Tibial nerve (tissue), 4 donors: ENCODE data around the gene SLC45A3.

Source experiments
- CTCF ChIP-seq, 5 experiments: fragments of 200-600 bp in 3 of 5; fragments of 450-650 bp in 2 of 5; sonication (generic) in 3 of 5; IDR thresholded peaks; one replicate each; pipeline ENCODE4 v1.5.1; 2016 to 2019; ENCODE audit warnings: antibody characterized with exemption in 5 of 5, mild to moderate bottlenecking in 3 of 5, moderate library complexity in 2 of 5
- EP300 ChIP-seq, 2 donors: sonication (generic); formaldehyde crosslinking; IDR thresholded peaks; one replicate each; pipeline ENCODE4 v1.6.1; 2017; ENCODE audit warnings: antibody characterized with exemption in 2 of 2, mild to moderate bottlenecking in 1 of 2

- TF ChIP-seq CTCF (IDR thresholded peaks at IDR 0.05) (no peak), EP300 (IDR thresholded peaks at IDR 0.05) (no peak)
These were observed 9.2 kb upstream of the SLC45A3 start for GRCh38 chr1:205689479-205689878.
